Natural killer cell treated with Interleukin-12 subunit alpha and Interleukin-12 subunit beta and Interleukin-15 and Interleukin-18, amount 100 ng/mL, for 72 hours (primary cell): ENCODE results near the gene EZR. TPM values are rescaled to one million over a fixed set of nuclear protein-coding genes. Genes with fewer than 3 reads are reported as not detected.
"Not testable (repeated sequence)": the region's sequence is repeated elsewhere in the genome, so short reads cannot be mapped to it uniquely, and the experiment has no call there.

Source experiments
- ATAC-seq, 2 donors: fragments of 150-1000 bp; cut with Tn5 transposase in 1 of 2; sonication (Bioruptor Pico), chemical (Tn5 transposase) in 1 of 2; 2 replicates each; pipeline ENCODE4 v1.10.0; 2021
- DNase-seq: peaks from one replicate; pipeline ENCODE4 v3.0.0; 2022; ENCODE audit warnings: low spot score
- H3K27ac Mint-ChIP-seq, 2 donors: 1 replicate in 1 of 2; 2 replicates in 1 of 2; pipeline ENCODE4 v1.8.0; 2022; ENCODE audit warnings: mixed read lengths in 2 of 2, mild to moderate bottlenecking in 1 of 2, moderate library complexity in 1 of 2
- H3K27me3 Mint-ChIP-seq, 2 donors: 1 replicate in 1 of 2; 2 replicates in 1 of 2; pipeline ENCODE4 v1.8.0; 2022; ENCODE audit warnings: mixed read lengths in 2 of 2
- H3K36me3 Mint-ChIP-seq: one replicate; pipeline ENCODE4 v1.8.0; 2022; ENCODE audit warnings: mixed read lengths
- H3K4me1 Mint-ChIP-seq, 2 donors: 1 replicate in 1 of 2; 2 replicates in 1 of 2; pipeline ENCODE4 v1.8.0; 2022; ENCODE audit warnings: low read depth in 2 of 2, mixed read lengths in 2 of 2, mild to moderate bottlenecking in 1 of 2
- H3K4me3 Mint-ChIP-seq: one replicate; pipeline ENCODE4 v1.8.0; 2022; ENCODE audit warnings: mixed read lengths
- H3K9me3 Mint-ChIP-seq: 2 replicates; pipeline ENCODE4 v1.8.0; 2022; ENCODE audit warnings: mixed read lengths
- total RNA-seq, 2 donors: library from RNA; stranded (reverse); gene quantifications; one replicate each; pipeline ENCODE4 v1.2.3, GENCODE V29; 2022

The EZR gene
- total RNA-seq, 2 donors from 2014 or later = 71.0 to 135 TPM

- Mint-ChIP-seq H3K27ac (peak overlapping the region; percentile 29 to 46), H3K9me3 (no peaks in the 10 kb centered on the region), H3K36me3 (peaks cover 13% of the 10 kb centered on the region), H3K4me1 (peaks cover 68 to 80% of the 10 kb centered on the region in 2 donors), H3K4me3 (no peak overlapping the region), H3K27me3 (no peaks in the 10 kb centered on the region)
- no peak for DNase-seq
- ATAC-seq = no peak
Measured at GRCh38 chr6:158805698-158806377, 13.3 kb downstream of the EZR start.

GRCh38 chr6:158804207-158804606, 15.0 kb downstream of the EZR start:
- H3K4me1 Mint-ChIP-seq = peaks cover 61 to 71% of the 10 kb centered on the region in 2 donors
- DNase-seq (no peak), ATAC-seq (no peak)
- peak overlapping the region; percentile 79 to 84 for H3K27ac Mint-ChIP-seq
- H3K4me3 Mint-ChIP-seq = peak overlapping the region; percentile 62
- peaks cover 13% of the 10 kb centered on the region for H3K36me3 Mint-ChIP-seq
- no peaks in the 10 kb centered on the region for H3K9me3 Mint-ChIP-seq
- no peaks in the 10 kb centered on the region for H3K27me3 Mint-ChIP-seq

GRCh38 chr6:158803733-158804143, 15.4 kb downstream of the EZR start:
- ATAC-seq (peak; percentile 87 to 92), DNase-seq (peak; percentile 71)
- peaks cover 13% of the 10 kb centered on the region for H3K36me3 Mint-ChIP-seq
- no peaks in the 10 kb centered on the region for H3K9me3 Mint-ChIP-seq
- H3K4me3 Mint-ChIP-seq = peak overlapping the region; percentile 62
- H3K4me1 Mint-ChIP-seq = peaks cover 60 to 71% of the 10 kb centered on the region in 2 donors
- H3K27me3 Mint-ChIP-seq = no peaks in the 10 kb centered on the region
- H3K27ac Mint-ChIP-seq = peak overlapping the region; percentile 79 to 84

- Mint-ChIP-seq H3K4me1 (peaks cover 58 to 67% of the 10 kb centered on the region in 2 donors), H3K27me3 (no peaks in the 10 kb centered on the region), H3K36me3 (peaks cover 5% of the 10 kb centered on the region), H3K27ac (peak overlapping the region in 1 of 2 donors; percentile 84), H3K4me3 (no peak overlapping the region), H3K9me3 (no peaks in the 10 kb centered on the region)
- no peak for DNase-seq
- ATAC-seq = no peak
Measured at GRCh38 chr6:158801655-158802294, 17.4 kb downstream of the EZR start.

- peaks cover 58 to 63% of the 10 kb centered on the region in 2 donors for H3K4me1 Mint-ChIP-seq
- peak overlapping the region; percentile 0 for H3K4me3 Mint-ChIP-seq
- H3K27me3 Mint-ChIP-seq = no peaks in the 10 kb centered on the region
- H3K27ac Mint-ChIP-seq = peak overlapping the region; percentile 25 to 68
- DNase-seq (no peak), ATAC-seq (no peak)
- H3K9me3 Mint-ChIP-seq = no peaks in the 10 kb centered on the region
- H3K36me3 Mint-ChIP-seq = no peaks in the 10 kb centered on the region
Measured at GRCh38 chr6:158799051-158799792, 19.9 kb downstream of the EZR start.

- Mint-ChIP-seq H3K9me3 (no peaks in the 10 kb centered on the region), H3K27me3 (no peaks in the 10 kb centered on the region), H3K4me3 (no peak overlapping the region), H3K27ac (peak overlapping the region in 1 of 2 donors; percentile 68), H3K4me1 (peaks cover 53 to 58% of the 10 kb centered on the region in 2 donors), H3K36me3 (no peaks in the 10 kb centered on the region)
- no peak for ATAC-seq
- DNase-seq = no peak
Measured at GRCh38 chr6:158798311-158798710, 20.9 kb downstream of the EZR start.

- ATAC-seq (no peak), DNase-seq (no peak)
- Mint-ChIP-seq H3K9me3 (no peaks in the 10 kb centered on the region), H3K27ac (peak overlapping the region in 1 of 2 donors; percentile 35), H3K27me3 (no peaks in the 10 kb centered on the region), H3K4me1 (peaks cover 52 to 57% of the 10 kb centered on the region in 2 donors), H3K4me3 (no peak overlapping the region), H3K36me3 (no peaks in the 10 kb centered on the region)
Measured at GRCh38 chr6:158797331-158798310, 21.5 kb downstream of the EZR start.

GRCh38 chr6:158796353-158796752, 22.8 kb downstream of the EZR start:
- Mint-ChIP-seq H3K36me3 (no peaks in the 10 kb centered on the region), H3K27ac (peak overlapping the region in 1 of 2 donors; percentile 30), H3K9me3 (no peaks in the 10 kb centered on the region), H3K4me3 (no peak overlapping the region), H3K27me3 (no peaks in the 10 kb centered on the region), H3K4me1 (peaks cover 47 to 57% of the 10 kb centered on the region in 2 donors)
- no peak for ATAC-seq
- no peak for DNase-seq

- H3K27ac Mint-ChIP-seq = peak overlapping the region in 1 of 2 donors; percentile 57
- H3K36me3 Mint-ChIP-seq = no peaks in the 10 kb centered on the region
- DNase-seq (no peak), ATAC-seq (no peak)
- peaks cover 49 to 60% of the 10 kb centered on the region in 2 donors for H3K4me1 Mint-ChIP-seq
- H3K4me3 Mint-ChIP-seq = no peak overlapping the region
- no peaks in the 10 kb centered on the region for H3K9me3 Mint-ChIP-seq
- H3K27me3 Mint-ChIP-seq = no peaks in the 10 kb centered on the region
Measured at GRCh38 chr6:158795516-158795915, 23.7 kb downstream of the EZR start.

- peak; percentile 59 to 69 for ATAC-seq
- Mint-ChIP-seq H3K27ac (no peak overlapping the region), H3K36me3 (no peaks in the 10 kb centered on the region)
Measured at GRCh38 chr6:158793432-158793831, 25.7 kb downstream of the EZR start.

GRCh38 chr6:158792505-158792904, 26.7 kb downstream of the EZR start:
- not testable (repeated sequence) for H3K9me3 Mint-ChIP-seq, H3K4me3 Mint-ChIP-seq, ATAC-seq, DNase-seq, H3K36me3 Mint-ChIP-seq, H3K27me3 Mint-ChIP-seq
- H3K27ac Mint-ChIP-seq = peak overlapping the region; percentile 23 to 25
- peaks cover 51 to 55% of the 10 kb centered on the region in 2 donors for H3K4me1 Mint-ChIP-seq

More at GRCh38 chr6:158793432-158793831, 25.7 kb downstream of the EZR start:
- no peaks in the 10 kb centered on the region for H3K9me3 Mint-ChIP-seq
- no peaks in the 10 kb centered on the region for H3K27me3 Mint-ChIP-seq
- DNase-seq = no peak
- peaks cover 55 to 62% of the 10 kb centered on the region in 2 donors for H3K4me1 Mint-ChIP-seq
- no peak overlapping the region for H3K4me3 Mint-ChIP-seq

GRCh38 chr6:158791274-158791855, 27.8 kb downstream of the EZR start:
- ATAC-seq (no peak), DNase-seq (no peak)
- peaks cover 44% of the 10 kb centered on the region in 2 donors for H3K4me1 Mint-ChIP-seq
- no peaks in the 10 kb centered on the region for H3K27me3 Mint-ChIP-seq
- no peaks in the 10 kb centered on the region for H3K9me3 Mint-ChIP-seq
- no peaks in the 10 kb centered on the region for H3K36me3 Mint-ChIP-seq
- H3K4me3 Mint-ChIP-seq = no peak overlapping the region
- H3K27ac Mint-ChIP-seq = peak overlapping the region; percentile 92 to 97
